Osteoblast (primary cell): ENCODE measurements around the gene KLHDC3. TPM values are rescaled to one million over a fixed set of nuclear protein-coding genes. Genes with fewer than 3 reads are reported as not detected.

Experiments used
- DNase-seq: peaks from one replicate; pipeline ENCODE4 v3.0.0; 2011; ENCODE audit warnings: low spot score, mixed read lengths; ENCODE audit not compliant: insufficient read length; ENCODE audit errors: missing footprints
- H2AFZ ChIP-seq: 2 replicates; pipeline ENCODE4 v1.6.0; 2011; ENCODE audit warnings: mild to moderate bottlenecking, low read length
- H3K27ac ChIP-seq: 2 replicates; pipeline ENCODE4 v1.5.1; 2011; ENCODE audit warnings: mild to moderate bottlenecking, low read depth, low read length, moderate library complexity
- H3K27me3 ChIP-seq: 2 replicates; pipeline ENCODE4 v1.6.0; 2012; ENCODE audit warnings: mild to moderate bottlenecking, control low read depth, inconsistent platforms, low read length, moderate library complexity; ENCODE audit not compliant: insufficient read depth
- H3K36me3 ChIP-seq: 2 replicates; pipeline ENCODE4 v1.5.1; 2011; ENCODE audit warnings: mild to moderate bottlenecking, low read length, control low read depth, moderate library complexity; ENCODE audit not compliant: insufficient read depth
- H3K4me1 ChIP-seq: 2 replicates; pipeline ENCODE4 v1.5.1; 2011; ENCODE audit warnings: mild to moderate bottlenecking, low read length, control low read depth, moderate library complexity; ENCODE audit not compliant: insufficient read depth
- H3K4me2 ChIP-seq: 2 replicates; pipeline ENCODE4 v1.6.0; 2011; ENCODE audit warnings: mild to moderate bottlenecking, low read length; ENCODE audit not compliant: insufficient read depth
- H3K4me3 ChIP-seq: fragments of 200-600 bp; sonication (generic); 3 replicates; pipeline ENCODE4 v1.5.1; 2012; ENCODE audit warnings: mild to moderate bottlenecking, low read length, inconsistent platforms; ENCODE audit not compliant: insufficient read depth
- H3K79me2 ChIP-seq: 2 replicates; pipeline ENCODE4 v1.6.0; 2012; ENCODE audit warnings: mild to moderate bottlenecking, low read length, control low read depth, inconsistent platforms; ENCODE audit not compliant: insufficient read depth
- H3K9me3 ChIP-seq: 2 replicates; pipeline ENCODE4 v1.5.1; 2011; ENCODE audit warnings: low read depth, low read length, control low read depth
- H4K20me1 ChIP-seq: 2 replicates; pipeline ENCODE4 v1.6.0; 2012; ENCODE audit warnings: mild to moderate bottlenecking, low read length, control low read depth; ENCODE audit not compliant: insufficient read depth
- total RNA-seq: library from RNA; depleted of rRNA; stranded (reverse); fragments of >200 nt; gene quantifications from 2 replicates; pipeline ENCODE4 v1.2.3, GENCODE V29; 2012
- TF ChIP-seq, protein P1 (sequence below): IDR thresholded peaks from 2 replicates; pipeline ENCODE4 v1.5.1; 2011; ENCODE audit warnings: mild to moderate bottlenecking, low read depth, low read length, moderate library complexity; ENCODE audit errors: extremely low read depth

The KLHDC3 gene
- total RNA-seq, 1 donor, result 122 TPM

DNA sequence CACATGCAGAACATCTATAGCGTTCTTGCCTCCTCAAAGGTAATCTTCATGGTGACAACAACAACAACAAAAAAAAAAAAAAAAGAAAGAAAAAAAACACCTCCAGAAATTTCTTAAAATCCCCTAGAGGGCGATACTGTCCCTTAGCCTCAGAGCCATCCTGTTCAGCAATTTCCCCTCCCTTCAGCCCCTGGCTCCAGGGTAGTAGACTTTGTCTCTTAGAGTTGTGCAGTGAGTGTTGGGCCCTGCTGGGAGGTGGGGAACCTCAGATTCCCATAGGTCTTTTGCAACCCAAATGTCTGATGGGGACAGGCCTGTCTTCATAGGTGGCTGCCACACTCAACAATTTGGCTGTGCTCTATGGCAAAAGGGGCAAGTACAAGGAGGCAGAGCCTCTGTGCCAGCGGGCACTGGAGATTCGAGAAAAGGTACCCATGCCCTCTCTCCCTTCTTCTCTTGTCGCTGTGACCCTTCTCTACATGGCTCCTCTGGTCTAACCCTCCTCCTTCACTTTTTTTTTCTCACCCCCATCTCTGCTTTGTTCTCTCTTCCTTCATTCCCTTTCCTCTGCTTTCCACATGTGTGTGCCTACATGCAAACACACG lies 56.1 kb downstream of the KLHDC3 start:
- Histone ChIP-seq H3K27me3 (no peaks in the 10 kb centered on the region), H3K4me1 (peaks cover 3% of the 10 kb centered on the region), H3K79me2 (no peaks in the 10 kb centered on the region), H3K4me2 (no peak overlapping the region), H3K36me3 (peaks cover 20% of the 10 kb centered on the region), H3K9me3 (no peaks in the 10 kb centered on the region), H3K4me3 (no peak overlapping the region), H4K20me1 (no peaks in the 10 kb centered on the region), H2AFZ (no peak overlapping the region), H3K27ac (no peak overlapping the region)
- TF ChIP-seq, protein P1, sequence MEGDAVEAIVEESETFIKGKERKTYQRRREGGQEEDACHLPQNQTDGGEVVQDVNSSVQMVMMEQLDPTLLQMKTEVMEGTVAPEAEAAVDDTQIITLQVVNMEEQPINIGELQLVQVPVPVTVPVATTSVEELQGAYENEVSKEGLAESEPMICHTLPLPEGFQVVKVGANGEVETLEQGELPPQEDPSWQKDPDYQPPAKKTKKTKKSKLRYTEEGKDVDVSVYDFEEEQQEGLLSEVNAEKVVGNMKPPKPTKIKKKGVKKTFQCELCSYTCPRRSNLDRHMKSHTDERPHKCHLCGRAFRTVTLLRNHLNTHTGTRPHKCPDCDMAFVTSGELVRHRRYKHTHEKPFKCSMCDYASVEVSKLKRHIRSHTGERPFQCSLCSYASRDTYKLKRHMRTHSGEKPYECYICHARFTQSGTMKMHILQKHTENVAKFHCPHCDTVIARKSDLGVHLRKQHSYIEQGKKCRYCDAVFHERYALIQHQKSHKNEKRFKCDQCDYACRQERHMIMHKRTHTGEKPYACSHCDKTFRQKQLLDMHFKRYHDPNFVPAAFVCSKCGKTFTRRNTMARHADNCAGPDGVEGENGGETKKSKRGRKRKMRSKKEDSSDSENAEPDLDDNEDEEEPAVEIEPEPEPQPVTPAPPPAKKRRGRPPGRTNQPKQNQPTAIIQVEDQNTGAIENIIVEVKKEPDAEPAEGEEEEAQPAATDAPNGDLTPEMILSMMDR, result peak; percentile 68
- DNase-seq, result peak; percentile 95

Other genes with a start within 250 kb of the KLHDC3 start
- gene BICRAL, start 232.2 kb upstream of the KLHDC3 start, total RNA-seq, result 9.4 TPM in 2 replicates
- gene RPL7L1, start 134.6 kb upstream of the KLHDC3 start, total RNA-seq, result 112 and 128 TPM in 2 replicates
- not detected in 2 replicates for gene PTCRA, start 98.2 kb upstream of the KLHDC3 start, total RNA-seq
- 33.3 TPM in 2 replicates for gene CNPY3, start 84.8 kb upstream of the KLHDC3 start, total RNA-seq
- 0.72 and 0.88 TPM in 2 replicates for gene GNMT, start 53.5 kb upstream of the KLHDC3 start, total RNA-seq
- 15.3 and 23.5 TPM in 2 replicates for gene PEX6, start 35.1 kb upstream of the KLHDC3 start, total RNA-seq
- gene PPP2R5D, start 29.7 kb upstream of the KLHDC3 start, total RNA-seq, result 30.8 and 36.8 TPM in 2 replicates
- gene MEA1, start 303 bp upstream of the KLHDC3 start, total RNA-seq, result 42.4 and 47.4 TPM in 2 replicates
- gene RRP36, start 7.4 kb downstream of the KLHDC3 start, total RNA-seq, result 84.0 and 90.2 TPM in 2 replicates
- gene CUL7, start 39.6 kb downstream of the KLHDC3 start, total RNA-seq, result 46.9 and 48.5 TPM in 2 replicates
- gene MRPL2, start 45.2 kb downstream of the KLHDC3 start, total RNA-seq, result 16.2 and 20.6 TPM in 2 replicates
- 17.7 and 20.3 TPM in 2 replicates for gene KLC4, start 45.4 kb downstream of the KLHDC3 start, total RNA-seq
- 183 and 190 TPM in 2 replicates for gene PTK7, start 62.1 kb downstream of the KLHDC3 start, total RNA-seq
- 17.7 and 20.6 TPM in 2 replicates for gene SRF, start 157.0 kb downstream of the KLHDC3 start, total RNA-seq
- 34.4 and 34.5 TPM in 2 replicates for gene CUL9, start 167.9 kb downstream of the KLHDC3 start, total RNA-seq
- 32.9 and 33.3 TPM in 2 replicates for gene DNPH1, start 215.2 kb downstream of the KLHDC3 start, total RNA-seq
- under 0.01 TPM in 1 of 2 replicates, not detected in the other for gene TTBK1, start 229.2 kb downstream of the KLHDC3 start, total RNA-seq